ENCODE data around the gene HUS1. TPM values are rescaled to one million over a fixed set of nuclear protein-coding genes. Genes with fewer than 3 reads are reported as not detected.

The HUS1 gene
- total and polyA plus RNA-seq, 2 of the 13 experiments (the other 11 are each of a cell fraction or from before 2014, with no cell fraction given): 14.8 to 16.9 TPM

DNA sequence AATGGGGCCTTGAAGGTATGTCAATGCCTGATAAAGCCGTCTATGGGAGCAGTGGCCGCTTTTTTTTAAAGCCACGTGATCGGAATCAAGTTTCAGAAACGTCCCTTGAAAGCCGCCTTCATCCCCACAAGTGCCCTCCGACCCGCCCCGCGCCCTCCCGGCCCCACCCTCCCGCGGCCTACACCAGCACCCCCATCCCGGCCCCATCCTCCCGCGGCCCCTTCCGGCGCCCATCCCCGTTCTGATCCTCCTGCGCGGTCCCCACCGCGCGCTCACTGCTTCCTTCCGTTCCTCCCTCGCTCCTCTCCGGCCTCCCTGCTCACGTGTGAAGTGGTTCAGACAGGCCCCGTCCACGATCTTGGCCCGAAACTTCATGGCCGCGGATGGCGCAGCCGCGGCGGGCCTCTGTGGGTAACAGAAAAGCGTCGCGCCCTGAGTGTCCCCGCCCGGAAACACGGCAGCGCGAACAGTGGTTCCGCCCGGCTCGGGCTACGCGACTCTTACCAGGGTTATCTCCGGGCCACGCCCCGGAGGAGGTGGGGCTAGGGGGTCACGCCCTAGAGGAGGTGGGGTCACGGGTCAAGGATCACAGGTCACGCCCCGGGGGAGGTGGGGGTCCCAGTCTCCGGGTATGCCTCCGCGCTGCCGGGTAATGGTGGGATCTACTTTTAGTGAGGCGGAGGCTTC, at the start of gene HUS1 (continued):
- TF ChIP-seq ATF2 (CRISPR knock-in tag; IDR thresholded peaks at IDR 0.05) (peak; percentile 86; the same call in 1 of the 2 replicates), NCOA5 (CRISPR knock-in tag; IDR thresholded peaks at IDR 0.05) (no peak), PBX3 (CRISPR knock-in tag; IDR thresholded peaks at IDR 0.05; ENCODE audit: borderline replicate concordance) (no peak), ZNF264 (CRISPR knock-in tag; IDR thresholded peaks at IDR 0.05) (peak; percentile 59; the same call in 1 of the 2 replicates), HOXA9 (CRISPR knock-in tag; IDR thresholded peaks at IDR 0.05; ENCODE audit: borderline replicate concordance) (0 out of 2 replicates have a peak, but pooled peaks have one; percentile 69), PREB (CRISPR knock-in tag; IDR thresholded peaks at IDR 0.05) (0 out of 2 replicates have a peak, but pooled peaks have one; percentile 23), ZNF878 (CRISPR knock-in tag; IDR thresholded peaks at IDR 0.05) (0 out of 2 replicates have a peak, but pooled peaks have one; percentile 54)
- TF ChIP-seq, protein P1, sequence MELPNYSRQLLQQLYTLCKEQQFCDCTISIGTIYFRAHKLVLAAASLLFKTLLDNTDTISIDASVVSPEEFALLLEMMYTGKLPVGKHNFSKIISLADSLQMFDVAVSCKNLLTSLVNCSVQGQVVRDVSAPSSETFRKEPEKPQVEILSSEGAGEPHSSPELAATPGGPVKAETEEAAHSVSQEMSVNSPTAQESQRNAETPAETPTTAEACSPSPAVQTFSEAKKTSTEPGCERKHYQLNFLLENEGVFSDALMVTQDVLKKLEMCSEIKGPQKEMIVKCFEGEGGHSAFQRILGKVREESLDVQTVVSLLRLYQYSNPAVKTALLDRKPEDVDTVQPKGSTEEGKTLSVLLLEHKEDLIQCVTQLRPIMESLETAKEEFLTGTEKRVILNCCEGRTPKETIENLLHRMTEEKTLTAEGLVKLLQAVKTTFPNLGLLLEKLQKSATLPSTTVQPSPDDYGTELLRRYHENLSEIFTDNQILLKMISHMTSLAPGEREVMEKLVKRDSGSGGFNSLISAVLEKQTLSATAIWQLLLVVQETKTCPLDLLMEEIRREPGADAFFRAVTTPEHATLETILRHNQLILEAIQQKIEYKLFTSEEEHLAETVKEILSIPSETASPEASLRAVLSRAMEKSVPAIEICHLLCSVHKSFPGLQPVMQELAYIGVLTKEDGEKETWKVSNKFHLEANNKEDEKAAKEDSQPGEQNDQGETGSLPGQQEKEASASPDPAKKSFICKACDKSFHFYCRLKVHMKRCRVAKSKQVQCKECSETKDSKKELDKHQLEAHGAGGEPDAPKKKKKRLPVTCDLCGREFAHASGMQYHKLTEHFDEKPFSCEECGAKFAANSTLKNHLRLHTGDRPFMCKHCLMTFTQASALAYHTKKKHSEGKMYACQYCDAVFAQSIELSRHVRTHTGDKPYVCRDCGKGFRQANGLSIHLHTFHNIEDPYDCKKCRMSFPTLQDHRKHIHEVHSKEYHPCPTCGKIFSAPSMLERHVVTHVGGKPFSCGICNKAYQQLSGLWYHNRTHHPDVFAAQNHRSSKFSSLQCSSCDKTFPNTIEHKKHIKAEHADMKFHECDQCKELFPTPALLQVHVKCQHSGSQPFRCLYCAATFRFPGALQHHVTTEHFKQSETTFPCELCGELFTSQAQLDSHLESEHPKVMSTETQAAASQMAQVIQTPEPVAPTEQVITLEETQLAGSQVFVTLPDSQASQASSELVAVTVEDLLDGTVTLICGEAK (IDR thresholded peaks at IDR 0.05): peak; percentile 65
- TF ChIP-seq, protein P1 (CRISPR knock-in tag; IDR thresholded peaks at IDR 0.05): peak; percentile 88
- TF ChIP-seq, protein P2, sequence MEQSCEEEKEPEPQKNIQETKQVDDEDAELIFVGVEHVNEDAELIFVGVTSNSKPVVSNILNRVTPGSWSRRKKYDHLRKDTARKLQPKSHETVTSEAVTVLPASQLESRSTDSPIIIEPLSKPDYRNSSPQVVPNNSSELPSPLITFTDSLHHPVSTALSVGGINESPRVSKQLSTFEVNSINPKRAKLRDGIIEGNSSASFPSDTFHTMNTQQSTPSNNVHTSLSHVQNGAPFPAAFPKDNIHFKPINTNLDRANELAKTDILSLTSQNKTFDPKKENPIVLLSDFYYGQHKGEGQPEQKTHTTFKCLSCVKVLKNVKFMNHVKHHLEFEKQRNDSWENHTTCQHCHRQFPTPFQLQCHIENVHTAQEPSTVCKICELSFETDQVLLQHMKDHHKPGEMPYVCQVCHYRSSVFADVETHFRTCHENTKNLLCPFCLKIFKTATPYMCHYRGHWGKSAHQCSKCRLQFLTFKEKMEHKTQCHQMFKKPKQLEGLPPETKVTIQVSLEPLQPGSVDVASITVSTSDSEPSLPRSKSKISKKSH (CRISPR knock-in tag; IDR thresholded peaks at IDR 0.05; ENCODE audit: borderline replicate concordance): peak; percentile 81; the same call in 1 of the 2 replicates
- TF ChIP-seq, protein P3, sequence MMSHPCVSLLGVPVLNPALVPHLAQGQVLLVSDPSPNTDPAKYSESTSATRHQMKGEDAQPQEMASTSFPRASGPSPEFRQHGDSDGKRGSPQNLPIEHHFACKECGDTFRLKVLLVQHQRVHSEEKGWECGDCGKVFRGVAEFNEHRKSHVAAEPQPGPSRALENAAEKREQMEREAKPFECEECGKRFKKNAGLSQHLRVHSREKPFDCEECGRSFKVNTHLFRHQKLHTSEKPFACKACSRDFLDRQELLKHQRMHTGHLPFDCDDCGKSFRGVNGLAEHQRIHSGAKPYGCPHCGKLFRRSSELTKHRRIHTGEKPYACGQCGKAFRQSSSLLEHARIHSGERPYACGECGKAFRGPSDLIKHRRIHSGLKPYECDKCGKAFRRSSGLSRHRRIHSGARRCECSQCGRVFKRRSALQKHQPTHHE (CRISPR knock-in tag; IDR thresholded peaks at IDR 0.05; ENCODE audit: borderline replicate concordance): peak; percentile 84; the same call in 1 of the 2 replicates
